CD4-positive, CD25-positive, alpha-beta regulatory T cell (primary cell): Measurements from ENCODE around the gene SWT1. TPM values are rescaled to one million over a fixed set of nuclear protein-coding genes. Genes with fewer than 3 reads are reported as not detected.
"Not testable (repeated sequence)": the region's sequence is repeated elsewhere in the genome, so short reads cannot be mapped to it uniquely, and the experiment has no call there.

ENCODE experiments used
- ATAC-seq, 2 donors: fragments of 150-1000 bp; cut with Tn5 transposase; one replicate each; pipeline ENCODE4 v1.10.0; 2021; ENCODE audit warnings: low read depth in 2 of 2, moderate number of reproducible peaks in 2 of 2, moderate library complexity in 1 of 2
- DNase-seq, 3 donors: peaks; one replicate each; pipeline versions ENCODE4 v3.0.0 to v3.0.0-alpha.2; 2012 to 2022; ENCODE audit warnings: mixed read lengths in 1 of 3
- H3K27ac ChIP-seq: one replicate; pipeline ENCODE4 v1.7.0; 2013; ENCODE audit warnings: mild to moderate bottlenecking, low read length; ENCODE audit not compliant: insufficient read depth, poor library complexity, severe bottlenecking
- H3K27me3 ChIP-seq: one replicate; pipeline ENCODE4 v1.7.0; 2013; ENCODE audit warnings: low read length; ENCODE audit not compliant: control insufficient read depth, insufficient read depth
- H3K36me3 ChIP-seq: one replicate; pipeline ENCODE4 v1.7.0; 2013; ENCODE audit warnings: mild to moderate bottlenecking, low read length, moderate library complexity; ENCODE audit not compliant: control insufficient read depth, insufficient read depth
- H3K4me1 ChIP-seq: 2 replicates; pipeline ENCODE4 v1.7.0; 2013; ENCODE audit warnings: mild to moderate bottlenecking, low read length; ENCODE audit not compliant: insufficient read depth, control insufficient read depth, poor library complexity, severe bottlenecking
- H3K4me3 ChIP-seq: one replicate; pipeline ENCODE4 v1.7.0; 2013; ENCODE audit warnings: low read depth, mild to moderate bottlenecking, low read length, moderate library complexity
- H3K9me3 ChIP-seq, 2 experiments: 1 replicate in 1 of 2; 2 replicates in 1 of 2; pipeline ENCODE4 v1.7.0; 2013; ENCODE audit warnings: low read length in 2 of 2, mild to moderate bottlenecking in 1 of 2, moderate library complexity in 1 of 2; ENCODE audit not compliant: control insufficient read depth in 2 of 2
- H3K27ac Mint-ChIP-seq, 3 donors: one replicate each; pipeline ENCODE4 v1.8.0; 2020 to 2022; ENCODE audit warnings: mild to moderate bottlenecking in 3 of 3, mixed read lengths in 3 of 3, moderate library complexity in 2 of 3
- H3K27me3 Mint-ChIP-seq: one replicate; pipeline ENCODE4 v1.8.0; 2022; ENCODE audit warnings: mild to moderate bottlenecking, mixed read lengths
- H3K36me3 Mint-ChIP-seq: one replicate; pipeline ENCODE4 v1.8.0; 2020; ENCODE audit warnings: mixed read lengths
- H3K4me1 Mint-ChIP-seq, 4 donors: one replicate each; pipeline ENCODE4 v1.8.0; 2020 to 2022; ENCODE audit warnings: mixed read lengths in 4 of 4, mild to moderate bottlenecking in 1 of 4
- H3K4me3 Mint-ChIP-seq, 4 donors: one replicate each; pipeline ENCODE4 v1.8.0; 2020 to 2022; ENCODE audit warnings: mild to moderate bottlenecking in 4 of 4, mixed read lengths in 4 of 4, moderate library complexity in 3 of 4
- H3K9me3 Mint-ChIP-seq, 7 donors: one replicate each; pipeline ENCODE4 v1.8.0; 2020 to 2022; ENCODE audit warnings: mixed read lengths in 7 of 7, mild to moderate bottlenecking in 3 of 7, moderate library complexity in 2 of 7
- polyA plus RNA-seq, 4 donors: library from polyadenylated mRNA; unstranded; fragments of 300-500 nt; fragmentation: Illumina TruSeq; gene quantifications; one replicate each; pipeline ENCODE4 v1.2.3, GENCODE V29; 2021
- total RNA-seq: library from RNA; stranded (reverse); gene quantifications from one replicate; pipeline ENCODE4 v1.2.3, GENCODE V29; 2022

Gene SWT1
- total and polyA plus RNA-seq, 5 donors from 2014 or later, result 6.0 to 9.8 (median 8.1) TPM

DNA sequence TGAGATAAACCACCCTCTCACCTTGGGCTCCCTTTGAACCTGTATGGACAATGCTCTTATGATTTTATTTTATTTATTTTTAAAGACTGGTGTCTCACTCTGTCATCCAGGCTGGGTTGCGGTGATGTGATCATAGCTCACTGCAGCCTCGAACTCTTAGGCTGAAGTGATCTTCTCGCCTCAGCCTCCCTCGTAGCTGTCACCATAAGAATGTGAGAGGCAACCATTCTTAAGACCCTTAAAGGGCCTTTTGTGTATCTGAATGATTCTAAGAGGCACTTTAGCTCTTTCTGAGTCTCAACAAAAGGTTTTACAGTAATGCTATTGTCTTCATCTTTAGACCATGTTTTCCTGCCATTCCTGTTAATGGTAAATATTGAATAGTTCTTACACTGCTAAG lies 93.1 kb downstream of the SWT1 start:
- Mint-ChIP-seq H3K27me3 (no peaks in the 10 kb centered on the region), H3K4me1 (peaks cover 9 to 34% (median 11%) of the 10 kb centered on the region in 4 donors), H3K4me3 (peak overlapping the region in 1 of 4 donors; percentile 15), H3K9me3 (peaks cover 0 to 4% (median 0%) of the 10 kb centered on the region in 7 donors), H3K27ac (peak overlapping the region in 2 of 3 donors; percentile 2 to 62), H3K36me3 (no peaks in the 10 kb centered on the region)
- Histone ChIP-seq H3K36me3 (no peaks in the 10 kb centered on the region), H3K27ac (no peak overlapping the region), H3K9me3 (no peaks in the 10 kb centered on the region), H3K4me1 (no peaks in the 10 kb centered on the region), H3K4me3 (no peak overlapping the region), H3K27me3 (no peaks in the 10 kb centered on the region)
- ATAC-seq (no peak), DNase-seq (no peak)

GRCh38 chr1:185251928-185252327 lies 95.0 kb downstream of the SWT1 start:
- ATAC-seq, H3K4me3 ChIP-seq, H3K4me3 Mint-ChIP-seq, H3K36me3 ChIP-seq, DNase-seq, H3K4me1 ChIP-seq, H3K9me3 Mint-ChIP-seq, H3K27me3 Mint-ChIP-seq, H3K27me3 ChIP-seq, H3K27ac ChIP-seq, H3K27ac Mint-ChIP-seq, H3K9me3 ChIP-seq, H3K36me3 Mint-ChIP-seq: not testable (repeated sequence)
- H3K4me1 Mint-ChIP-seq, result peaks cover 9 to 37% (median 12%) of the 10 kb centered on the region in 4 donors

GRCh38 chr1:185252404-185252803 lies 95.4 kb downstream of the SWT1 start:
- ATAC-seq, H3K27ac Mint-ChIP-seq, H3K27me3 ChIP-seq, H3K4me1 ChIP-seq, H3K27me3 Mint-ChIP-seq, H3K9me3 ChIP-seq, H3K4me3 ChIP-seq, H3K36me3 Mint-ChIP-seq, H3K36me3 ChIP-seq, H3K9me3 Mint-ChIP-seq, DNase-seq, H3K4me3 Mint-ChIP-seq, H3K27ac ChIP-seq: not testable (repeated sequence)
- peaks cover 9 to 36% (median 11%) of the 10 kb centered on the region in 4 donors for H3K4me1 Mint-ChIP-seq

GRCh38 chr1:185255595-185255994 lies 98.6 kb downstream of the SWT1 start:
- not testable (repeated sequence) for ATAC-seq, H3K27me3 Mint-ChIP-seq, H3K9me3 ChIP-seq, H3K4me3 ChIP-seq, H3K4me1 ChIP-seq, DNase-seq, H3K36me3 Mint-ChIP-seq, H3K36me3 ChIP-seq, H3K27ac Mint-ChIP-seq, H3K4me3 Mint-ChIP-seq, H3K27ac ChIP-seq, H3K27me3 ChIP-seq
- Mint-ChIP-seq H3K9me3 (peaks cover 0 to 11% (median 6%) of the 10 kb centered on the region in 7 donors), H3K4me1 (peaks cover 17 to 44% (median 26%) of the 10 kb centered on the region in 4 donors)

DNA sequence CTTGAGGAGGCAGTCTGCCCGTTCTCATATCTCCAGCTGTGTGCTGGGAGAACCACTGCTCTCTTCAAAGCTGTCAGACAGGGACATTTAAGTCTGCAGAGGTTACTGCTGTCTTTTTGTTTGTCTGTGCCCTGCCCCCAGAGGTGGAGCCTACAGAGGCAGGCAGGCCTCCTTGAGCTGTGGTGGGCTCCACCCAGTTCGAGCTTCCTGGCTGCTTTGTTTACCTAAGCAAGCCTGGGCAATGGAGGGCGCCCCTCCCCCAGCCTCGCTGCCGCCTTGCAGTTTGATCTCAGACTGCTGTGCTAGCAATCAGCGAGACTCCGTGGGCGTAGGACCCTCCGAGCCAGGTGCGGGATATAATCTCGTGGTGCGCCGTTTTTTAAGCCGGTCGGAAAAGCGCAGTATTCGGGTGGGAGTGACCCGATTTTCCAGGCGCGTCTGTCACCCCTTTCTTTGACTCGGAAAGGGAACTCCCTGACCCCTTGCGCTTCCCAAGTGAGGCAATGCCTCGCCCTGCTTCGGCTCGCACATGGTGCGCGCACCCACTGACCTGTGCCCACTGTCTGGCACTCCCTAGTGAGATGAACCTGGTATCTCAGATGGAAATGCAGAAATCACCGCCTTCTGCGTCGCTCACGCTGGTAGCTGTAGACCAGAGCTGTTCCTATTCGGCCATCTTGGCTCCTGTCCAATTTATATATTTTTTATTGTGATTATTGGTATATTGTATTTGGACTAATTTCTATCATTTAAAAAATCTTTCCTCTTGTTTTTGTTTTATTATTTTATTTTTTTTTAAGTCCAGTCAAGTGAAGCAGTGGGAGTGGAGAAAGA lies 100.4 kb downstream of the SWT1 start:
- not testable (repeated sequence) for H3K36me3 ChIP-seq, H3K36me3 Mint-ChIP-seq, ATAC-seq, H3K9me3 ChIP-seq, H3K27me3 ChIP-seq, H3K27ac ChIP-seq, H3K27me3 Mint-ChIP-seq, DNase-seq, H3K4me1 ChIP-seq
- H3K9me3 Mint-ChIP-seq, result peaks cover 0 to 11% (median 10%) of the 10 kb centered on the region in 7 donors
- peaks cover 17 to 37% (median 25%) of the 10 kb centered on the region in 4 donors for H3K4me1 Mint-ChIP-seq
- H3K4me3 ChIP-seq, result peak overlapping the region; percentile 3
- peak overlapping the region; percentile 7 to 60 (median 44) for H3K4me3 Mint-ChIP-seq
- peak overlapping the region; percentile 36 to 59 (median 52) for H3K27ac Mint-ChIP-seq

GRCh38 chr1:185257950-185258208 lies 100.9 kb downstream of the SWT1 start:
- peak overlapping the region in 3 of 4 donors; percentile 31 to 60 (median 55) for H3K4me3 Mint-ChIP-seq
- H3K4me1 Mint-ChIP-seq, result peaks cover 17 to 37% (median 25%) of the 10 kb centered on the region in 4 donors
- no peaks in the 10 kb centered on the region for H3K27me3 ChIP-seq

GRCh38 chr1:185258676-185259075 lies 101.7 kb downstream of the SWT1 start:
- Mint-ChIP-seq H3K27ac (peak overlapping the region in 2 of 3 donors; percentile 36 to 67), H3K4me3 (peak overlapping the region in 2 of 4 donors; percentile 39 to 59), H3K36me3 (peaks cover 8% of the 10 kb centered on the region), H3K27me3 (no peaks in the 10 kb centered on the region), H3K9me3 (peaks cover 0 to 13% (median 9%) of the 10 kb centered on the region in 7 donors), H3K4me1 (peaks cover 17 to 37% (median 25%) of the 10 kb centered on the region in 4 donors)
- ATAC-seq (no peak), DNase-seq (no peak)
- Histone ChIP-seq H3K4me3 (no peak overlapping the region), H3K36me3 (no peaks in the 10 kb centered on the region), H3K27ac (no peak overlapping the region), H3K27me3 (no peaks in the 10 kb centered on the region), H3K9me3 (no peaks in the 10 kb centered on the region), H3K4me1 (peaks cover 4% of the 10 kb centered on the region)

More at GRCh38 chr1:185257950-185258208, 100.9 kb downstream of the SWT1 start:
- Histone ChIP-seq H3K36me3 (no peaks in the 10 kb centered on the region), H3K27ac (no peak overlapping the region), H3K4me1 (peaks cover 4% of the 10 kb centered on the region), H3K9me3 (no peaks in the 10 kb centered on the region), H3K4me3 (peak overlapping the region; percentile 3)
- DNase-seq (no peak), ATAC-seq (no peak)
- Mint-ChIP-seq H3K27me3 (no peaks in the 10 kb centered on the region), H3K27ac (peak overlapping the region in 2 of 3 donors; percentile 36 to 81), H3K36me3 (peaks cover 4% of the 10 kb centered on the region), H3K9me3 (peaks cover 0 to 12% (median 10%) of the 10 kb centered on the region in 7 donors)

DNA sequence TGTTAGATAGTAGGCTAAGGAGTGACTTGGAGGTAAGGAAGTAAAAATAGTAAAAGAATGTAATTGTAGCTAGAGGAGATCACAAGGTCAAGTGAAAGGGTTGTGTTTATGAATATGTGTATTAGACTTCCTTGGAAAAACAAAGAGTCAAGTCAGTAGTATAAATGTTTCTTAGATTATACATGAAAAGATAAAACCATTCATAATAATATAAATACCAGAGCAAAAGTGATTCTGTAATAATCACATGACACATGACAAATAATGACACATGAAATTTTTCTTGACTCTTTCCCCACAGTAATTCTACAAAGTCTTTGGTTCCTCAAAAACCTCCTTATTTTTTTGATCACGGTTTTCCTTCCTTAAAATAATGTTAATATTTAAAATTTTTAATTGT lies 103.6 kb downstream of the SWT1 start:
- H3K27me3 ChIP-seq, result no peaks in the 10 kb centered on the region
- DNase-seq, result no peak
- no peak for ATAC-seq
- H3K4me1 ChIP-seq, result peaks cover 4% of the 10 kb centered on the region
- Mint-ChIP-seq H3K4me1 (peaks cover 17 to 36% (median 25%) of the 10 kb centered on the region in 4 donors), H3K4me3 (no peak overlapping the region), H3K27ac (no peak overlapping the region), H3K9me3 (peaks cover 1 to 11% (median 7%) of the 10 kb centered on the region in 7 donors), H3K27me3 (no peaks in the 10 kb centered on the region), H3K36me3 (peaks cover 8% of the 10 kb centered on the region)
- no peak overlapping the region for H3K27ac ChIP-seq
- no peak overlapping the region for H3K4me3 ChIP-seq
- H3K9me3 ChIP-seq, result no peaks in the 10 kb centered on the region
- no peaks in the 10 kb centered on the region for H3K36me3 ChIP-seq
